Retinal pigment epithelial cell (primary cell): Measurements from ENCODE around the gene TLR7.

Experiments used
- DNase-seq: peaks from one replicate; pipeline ENCODE4 v3.0.0-alpha.2; 2010; ENCODE audit warnings: low read depth
- H3K4me3 ChIP-seq: 2 replicates; pipeline ENCODE4 v1.5.1; 2011; ENCODE audit warnings: mild to moderate bottlenecking, low read length, control low read depth, moderate library complexity
- CTCF ChIP-seq: conservative IDR thresholded peaks from 2 replicates; pipeline ENCODE4 v1.5.1; 2011; ENCODE audit warnings: low read depth, low read length, control low read depth, inconsistent platforms

Gene TLR7

DNA sequence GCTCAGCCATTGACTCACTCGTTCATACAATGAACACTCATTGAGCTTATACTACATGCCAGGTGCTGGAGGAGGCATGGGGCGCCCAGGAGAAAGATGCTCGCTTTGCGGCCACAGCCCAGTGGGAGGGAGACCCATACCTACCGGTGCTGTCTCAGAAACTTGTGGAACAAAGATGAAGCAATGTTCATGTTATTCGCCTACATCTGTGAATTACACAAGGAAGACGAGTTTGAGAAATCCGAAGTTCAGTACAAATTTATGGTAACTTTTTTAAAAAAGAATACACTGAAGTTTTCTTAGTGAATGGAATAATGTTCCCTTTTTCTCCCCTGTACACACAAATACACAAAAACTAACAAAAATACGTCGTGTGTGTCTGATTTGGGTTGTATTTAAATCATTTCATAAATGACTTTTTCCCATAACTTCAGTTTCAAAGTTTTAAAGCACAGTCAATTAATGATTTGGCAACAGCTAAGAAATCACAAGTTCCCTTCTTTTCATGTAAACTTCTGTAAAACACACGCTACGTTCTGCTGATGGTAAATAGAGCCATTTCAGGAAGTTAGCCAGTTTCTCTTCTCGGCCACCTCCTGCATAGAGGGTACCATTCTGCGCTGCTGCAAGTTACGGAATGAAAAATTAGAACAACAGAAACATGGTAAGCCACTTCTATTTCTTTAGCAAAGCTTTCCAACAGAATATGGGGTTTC is 39.3 kb downstream of the TLR7 start, which contains the start of gene TLR8:
TLR8 (plus strand) TSS at position 575 of the 716 bp plus-strand sequence; CDS start at position 662, 87 bp downstream.
- DNase-seq, result no peak
- TF ChIP-seq CTCF, result no peak
- no peak within 1 kb of the TSS for H3K4me3 ChIP-seq

DNA sequence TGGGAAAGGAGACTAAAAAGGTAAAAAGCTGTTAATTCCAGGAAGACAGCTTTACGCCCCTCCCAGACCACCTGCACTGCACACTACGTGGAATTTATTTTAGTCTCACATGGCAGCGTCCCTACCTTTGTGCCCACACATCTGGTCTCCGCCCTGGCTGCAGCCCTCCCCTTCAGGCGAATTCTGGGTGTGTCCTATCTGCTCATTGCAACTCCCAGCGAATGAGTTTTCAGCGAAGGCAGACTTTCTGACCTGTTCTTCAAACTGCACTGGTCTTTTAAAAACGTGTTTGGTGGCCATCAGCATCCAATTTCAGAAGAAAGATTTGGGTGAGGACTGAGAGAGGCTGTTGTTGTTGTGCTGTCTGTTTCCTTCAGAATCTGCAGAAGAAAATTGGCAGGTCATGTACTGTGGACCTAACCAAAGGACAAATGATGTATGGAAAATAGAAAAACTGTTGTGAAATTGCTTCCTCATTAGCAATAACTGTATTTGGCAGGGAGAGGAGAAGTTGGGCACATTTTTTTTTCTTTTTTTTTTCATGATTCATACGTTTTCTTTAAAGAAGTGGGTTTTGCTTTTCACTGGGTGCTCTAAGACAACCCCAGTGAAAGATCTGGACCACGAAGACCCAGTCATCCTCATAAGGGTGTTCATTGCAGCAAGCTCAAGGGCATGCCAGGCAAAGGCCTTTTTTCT is 43.7 kb downstream of the TLR7 start:
- H3K4me3 ChIP-seq, result no peak overlapping the region
- TF ChIP-seq CTCF, result no peak
- no peak for DNase-seq

GRCh38 chrX:12911122-12911470 is 44.2 kb downstream of the TLR7 start:
- no peak overlapping the region for H3K4me3 ChIP-seq
- TF ChIP-seq CTCF, result no peak
- DNase-seq, result no peak

- no peak for DNase-seq
- no peak overlapping the region for H3K4me3 ChIP-seq
- TF ChIP-seq CTCF, result no peak
Measured at GRCh38 chrX:12912791-12913482, 46.1 kb downstream of the TLR7 start.

DNA sequence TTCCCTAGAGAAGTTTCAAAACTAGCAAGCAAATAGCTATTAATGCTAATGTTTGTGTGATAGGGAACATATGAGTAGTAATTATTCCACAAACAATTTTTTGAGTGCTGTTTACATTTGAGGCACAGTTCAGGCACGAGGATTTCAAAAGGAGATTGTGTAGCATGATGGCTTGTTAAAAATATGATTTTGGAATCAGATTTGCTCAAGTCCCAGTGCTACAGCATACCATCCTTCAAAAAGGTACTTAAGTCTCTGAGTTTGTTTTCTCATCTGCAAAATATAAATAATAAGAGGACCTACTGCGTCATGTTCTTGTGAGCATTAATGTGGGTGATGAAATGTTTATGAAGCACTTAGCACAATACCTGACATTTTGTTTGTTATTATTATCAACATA is 50.9 kb downstream of the TLR7 start:
- DNase-seq, result no peak
- TF ChIP-seq CTCF, result no peak
- H3K4me3 ChIP-seq, result no peak overlapping the region

DNA sequence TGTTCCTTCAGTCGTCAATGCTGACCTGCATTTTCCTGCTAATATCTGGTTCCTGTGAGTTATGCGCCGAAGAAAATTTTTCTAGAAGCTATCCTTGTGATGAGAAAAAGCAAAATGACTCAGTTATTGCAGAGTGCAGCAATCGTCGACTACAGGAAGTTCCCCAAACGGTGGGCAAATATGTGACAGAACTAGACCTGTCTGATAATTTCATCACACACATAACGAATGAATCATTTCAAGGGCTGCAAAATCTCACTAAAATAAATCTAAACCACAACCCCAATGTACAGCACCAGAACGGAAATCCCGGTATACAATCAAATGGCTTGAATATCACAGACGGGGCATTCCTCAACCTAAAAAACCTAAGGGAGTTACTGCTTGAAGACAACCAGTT is 52.2 kb downstream of the TLR7 start:
- no peak for DNase-seq
- no peak overlapping the region for H3K4me3 ChIP-seq
- TF ChIP-seq CTCF, result no peak

DNA sequence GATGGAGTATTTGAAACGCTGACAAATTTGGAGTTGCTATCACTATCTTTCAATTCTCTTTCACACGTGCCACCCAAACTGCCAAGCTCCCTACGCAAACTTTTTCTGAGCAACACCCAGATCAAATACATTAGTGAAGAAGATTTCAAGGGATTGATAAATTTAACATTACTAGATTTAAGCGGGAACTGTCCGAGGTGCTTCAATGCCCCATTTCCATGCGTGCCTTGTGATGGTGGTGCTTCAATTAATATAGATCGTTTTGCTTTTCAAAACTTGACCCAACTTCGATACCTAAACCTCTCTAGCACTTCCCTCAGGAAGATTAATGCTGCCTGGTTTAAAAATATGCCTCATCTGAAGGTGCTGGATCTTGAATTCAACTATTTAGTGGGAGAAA is 52.7 kb downstream of the TLR7 start:
- H3K4me3 ChIP-seq, result no peak overlapping the region
- DNase-seq, result no peak
- TF ChIP-seq CTCF, result no peak
